Measurements from ENCODE around the gene HSPG2. TPM values are rescaled to one million over a fixed set of nuclear protein-coding genes. Genes with fewer than 3 reads are reported as not detected.
A peak's percentile ranks its signal among the peaks of the same experiment; 100 is the strongest.
"Not testable (repeated sequence)": the region's sequence is repeated elsewhere in the genome, so short reads cannot be mapped to it uniquely, and the experiment has no call there.

Gene HSPG2
- 152 TPM for total RNA-seq

- H3K36me3 ChIP-seq (ENCODE audit: control insufficient read depth in 3 of 3, insufficient read depth in 3 of 3, low read length in 3 of 3) = no peaks in the 10 kb centered on the region
- H3K4me1 ChIP-seq (ENCODE audit: control insufficient read depth in 3 of 3, insufficient read depth in 3 of 3, low read length in 3 of 3) = peaks cover 53 to 67% (median 65%) of the 10 kb centered on the region in 3 donors
- H3K27ac ChIP-seq (ENCODE audit: low read depth, low read length) = peak within 1 kb of the TSS; percentile 76
- H3K9ac ChIP-seq (ENCODE audit: low read depth in 1 of 3, low read length in 3 of 3) = peak within 1 kb of the TSS; percentile 75 to 85 (median 78)
- peak within 1 kb of the TSS; percentile 81 to 88 (median 86) for H3K4me3 ChIP-seq (ENCODE audit: low read length in 3 of 3)
- no peaks in the 10 kb centered on the region for H3K27me3 ChIP-seq (ENCODE audit: control insufficient read depth in 3 of 3, insufficient read depth in 3 of 3, low read length in 3 of 3)
- no peaks in the 10 kb centered on the region for H3K9me3 ChIP-seq (ENCODE audit: control insufficient read depth in 3 of 3, low read length in 3 of 3)
These were observed at the start of gene HSPG2 for GRCh38 chr1:21937034-21937371. TSS of gene HSPG2 (minus strand) at chr1:21937310. CDS start at chr1:21937217, 93 bp downstream.

DNA sequence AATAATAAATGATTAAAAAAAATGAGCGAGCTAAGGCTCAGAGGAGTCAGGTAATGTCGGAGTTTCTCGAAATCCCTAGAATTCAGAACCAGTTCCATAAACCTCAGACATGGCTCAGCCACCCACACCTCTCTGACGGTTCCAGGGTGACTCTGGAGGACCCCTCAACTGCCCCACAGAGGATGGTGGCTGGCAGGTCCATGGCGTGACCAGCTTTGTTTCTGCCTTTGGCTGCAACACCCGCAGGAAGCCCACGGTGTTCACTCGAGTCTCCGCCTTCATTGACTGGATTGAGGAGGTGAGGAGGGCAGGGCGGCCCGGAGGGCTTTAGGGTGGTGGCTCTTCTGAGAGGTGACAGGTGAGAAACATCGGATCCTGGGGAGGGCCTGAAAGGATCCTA is 49.3 kb upstream of the HSPG2 start:
- not testable (repeated sequence) for H3K36me3 ChIP-seq (ENCODE audit: control insufficient read depth in 3 of 3, insufficient read depth in 3 of 3, low read length in 3 of 3); H3K4me3 ChIP-seq (ENCODE audit: low read length in 3 of 3); H3K27me3 ChIP-seq (ENCODE audit: control insufficient read depth in 3 of 3, insufficient read depth in 3 of 3, low read length in 3 of 3); H3K4me1 ChIP-seq (ENCODE audit: control insufficient read depth in 3 of 3, insufficient read depth in 3 of 3, low read length in 3 of 3); H3K9me3 ChIP-seq (ENCODE audit: control insufficient read depth in 3 of 3, low read length in 3 of 3); H3K27ac ChIP-seq (ENCODE audit: low read depth, low read length); H3K9ac ChIP-seq (ENCODE audit: low read depth in 1 of 3, low read length in 3 of 3)

- not testable (repeated sequence) for H3K9me3 ChIP-seq (ENCODE audit: control insufficient read depth in 3 of 3, low read length in 3 of 3); H3K4me1 ChIP-seq (ENCODE audit: control insufficient read depth in 3 of 3, insufficient read depth in 3 of 3, low read length in 3 of 3); H3K4me3 ChIP-seq (ENCODE audit: low read length in 3 of 3); H3K9ac ChIP-seq (ENCODE audit: low read depth in 1 of 3, low read length in 3 of 3); H3K36me3 ChIP-seq (ENCODE audit: control insufficient read depth in 3 of 3, insufficient read depth in 3 of 3, low read length in 3 of 3); H3K27ac ChIP-seq (ENCODE audit: low read depth, low read length); H3K27me3 ChIP-seq (ENCODE audit: control insufficient read depth in 3 of 3, insufficient read depth in 3 of 3, low read length in 3 of 3)
These were observed 48.8 kb upstream of the HSPG2 start for GRCh38 chr1:21985893-21986292.

GRCh38 chr1:21983539-21983938 is 46.4 kb upstream of the HSPG2 start:
- not testable (repeated sequence) for H3K4me3 ChIP-seq (ENCODE audit: low read length in 3 of 3); H3K4me1 ChIP-seq (ENCODE audit: control insufficient read depth in 3 of 3, insufficient read depth in 3 of 3, low read length in 3 of 3); H3K27me3 ChIP-seq (ENCODE audit: control insufficient read depth in 3 of 3, insufficient read depth in 3 of 3, low read length in 3 of 3); H3K9ac ChIP-seq (ENCODE audit: low read depth in 1 of 3, low read length in 3 of 3); H3K9me3 ChIP-seq (ENCODE audit: control insufficient read depth in 3 of 3, low read length in 3 of 3); H3K27ac ChIP-seq (ENCODE audit: low read depth, low read length); H3K36me3 ChIP-seq (ENCODE audit: control insufficient read depth in 3 of 3, insufficient read depth in 3 of 3, low read length in 3 of 3)

- not testable (repeated sequence) for H3K9me3 ChIP-seq (ENCODE audit: control insufficient read depth in 3 of 3, low read length in 3 of 3); H3K27me3 ChIP-seq (ENCODE audit: control insufficient read depth in 3 of 3, insufficient read depth in 3 of 3, low read length in 3 of 3); H3K4me1 ChIP-seq (ENCODE audit: control insufficient read depth in 3 of 3, insufficient read depth in 3 of 3, low read length in 3 of 3); H3K9ac ChIP-seq (ENCODE audit: low read depth in 1 of 3, low read length in 3 of 3); H3K4me3 ChIP-seq (ENCODE audit: low read length in 3 of 3); H3K27ac ChIP-seq (ENCODE audit: low read depth, low read length); H3K36me3 ChIP-seq (ENCODE audit: control insufficient read depth in 3 of 3, insufficient read depth in 3 of 3, low read length in 3 of 3)
These were observed 45.0 kb upstream of the HSPG2 start for GRCh38 chr1:21982122-21982521.

DNA sequence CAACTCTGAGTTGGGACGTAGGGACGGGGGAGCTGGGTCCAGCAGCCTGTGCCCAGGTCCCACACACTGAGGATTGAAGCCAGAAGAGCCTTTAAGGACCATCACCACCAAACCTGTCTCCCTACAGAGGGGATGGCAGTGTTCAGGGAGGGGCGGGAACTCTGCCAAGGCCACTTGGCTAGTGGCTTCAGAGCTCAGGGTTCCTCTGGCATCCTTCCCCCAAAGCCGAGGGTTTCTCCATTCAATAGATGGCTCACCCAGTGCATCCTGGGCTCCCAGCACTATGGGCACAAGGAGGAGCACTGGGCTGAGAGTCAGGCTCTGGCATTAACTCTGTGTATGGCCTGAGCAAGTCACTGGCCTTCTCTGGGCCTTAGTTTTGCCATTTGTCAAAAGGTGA is 44.1 kb upstream of the HSPG2 start:
- H3K9ac ChIP-seq (ENCODE audit: low read depth in 1 of 3, low read length in 3 of 3); H3K4me1 ChIP-seq (ENCODE audit: control insufficient read depth in 3 of 3, insufficient read depth in 3 of 3, low read length in 3 of 3); H3K9me3 ChIP-seq (ENCODE audit: control insufficient read depth in 3 of 3, low read length in 3 of 3); H3K36me3 ChIP-seq (ENCODE audit: control insufficient read depth in 3 of 3, insufficient read depth in 3 of 3, low read length in 3 of 3); H3K27ac ChIP-seq (ENCODE audit: low read depth, low read length); H3K27me3 ChIP-seq (ENCODE audit: control insufficient read depth in 3 of 3, insufficient read depth in 3 of 3, low read length in 3 of 3); H3K4me3 ChIP-seq (ENCODE audit: low read length in 3 of 3): not testable (repeated sequence)

DNA sequence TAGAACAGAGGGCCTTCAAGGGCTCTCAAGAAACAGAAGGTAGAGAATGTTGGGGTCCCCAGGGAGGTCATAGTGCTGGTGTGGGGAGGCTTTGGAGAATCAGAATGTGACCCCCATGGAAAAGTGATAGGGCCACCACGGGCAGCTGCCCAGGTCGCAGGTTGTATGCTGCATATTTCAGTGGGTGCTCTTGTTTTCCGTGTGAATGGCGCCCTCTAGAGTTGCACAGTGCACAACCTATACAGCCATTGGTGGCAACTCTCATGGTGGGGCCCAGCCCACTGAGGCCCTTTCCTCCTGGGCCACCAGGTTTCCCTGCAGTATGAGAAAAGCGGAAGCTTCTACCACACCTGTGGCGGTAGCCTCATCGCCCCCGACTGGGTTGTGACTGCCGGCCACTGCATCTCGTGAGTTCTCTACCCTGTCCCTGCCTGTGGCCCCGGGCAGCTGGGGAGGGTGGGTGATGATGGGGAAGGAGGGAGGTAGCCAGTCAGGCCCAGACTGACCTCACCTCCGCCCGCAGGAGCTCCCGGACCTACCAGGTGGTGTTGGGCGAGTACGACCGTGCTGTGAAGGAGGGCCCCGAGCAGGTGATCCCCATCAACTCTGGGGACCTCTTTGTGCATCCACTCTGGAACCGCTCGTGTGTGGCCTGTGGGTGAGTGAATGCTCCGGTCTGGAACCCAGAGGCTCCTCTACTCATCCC is 43.6 kb upstream of the HSPG2 start:
- H3K4me1 ChIP-seq (ENCODE audit: control insufficient read depth in 3 of 3, insufficient read depth in 3 of 3, low read length in 3 of 3); H3K9me3 ChIP-seq (ENCODE audit: control insufficient read depth in 3 of 3, low read length in 3 of 3); H3K36me3 ChIP-seq (ENCODE audit: control insufficient read depth in 3 of 3, insufficient read depth in 3 of 3, low read length in 3 of 3); H3K9ac ChIP-seq (ENCODE audit: low read depth in 1 of 3, low read length in 3 of 3); H3K4me3 ChIP-seq (ENCODE audit: low read length in 3 of 3); H3K27me3 ChIP-seq (ENCODE audit: control insufficient read depth in 3 of 3, insufficient read depth in 3 of 3, low read length in 3 of 3); H3K27ac ChIP-seq (ENCODE audit: low read depth, low read length): not testable (repeated sequence)

- not testable (repeated sequence) for H3K4me3 ChIP-seq (ENCODE audit: low read length in 3 of 3); H3K27me3 ChIP-seq (ENCODE audit: control insufficient read depth in 3 of 3, insufficient read depth in 3 of 3, low read length in 3 of 3); H3K36me3 ChIP-seq (ENCODE audit: control insufficient read depth in 3 of 3, insufficient read depth in 3 of 3, low read length in 3 of 3); H3K27ac ChIP-seq (ENCODE audit: low read depth, low read length); H3K9ac ChIP-seq (ENCODE audit: low read depth in 1 of 3, low read length in 3 of 3); H3K4me1 ChIP-seq (ENCODE audit: control insufficient read depth in 3 of 3, insufficient read depth in 3 of 3, low read length in 3 of 3); H3K9me3 ChIP-seq (ENCODE audit: control insufficient read depth in 3 of 3, low read length in 3 of 3)
These were observed 41.1 kb upstream of the HSPG2 start for GRCh38 chr1:21978209-21978608.

GRCh38 chr1:21976703-21977239 is 39.7 kb upstream of the HSPG2 start, which contains the start of gene CELA3B:
TSS of gene CELA3B (plus strand) at chr1:21977022. CDS start at chr1:21977040, 18 bp downstream.
- not testable (repeated sequence) for H3K27me3 ChIP-seq (ENCODE audit: control insufficient read depth in 3 of 3, insufficient read depth in 3 of 3, low read length in 3 of 3); H3K4me3 ChIP-seq (ENCODE audit: low read length in 3 of 3); H3K9ac ChIP-seq (ENCODE audit: low read depth in 1 of 3, low read length in 3 of 3); H3K27ac ChIP-seq (ENCODE audit: low read depth, low read length); H3K36me3 ChIP-seq (ENCODE audit: control insufficient read depth in 3 of 3, insufficient read depth in 3 of 3, low read length in 3 of 3); H3K4me1 ChIP-seq (ENCODE audit: control insufficient read depth in 3 of 3, insufficient read depth in 3 of 3, low read length in 3 of 3); H3K9me3 ChIP-seq (ENCODE audit: control insufficient read depth in 3 of 3, low read length in 3 of 3)

GRCh38 chr1:21975296-21975695 is 38.2 kb upstream of the HSPG2 start:
- not testable (repeated sequence) for H3K27me3 ChIP-seq (ENCODE audit: control insufficient read depth in 3 of 3, insufficient read depth in 3 of 3, low read length in 3 of 3); H3K27ac ChIP-seq (ENCODE audit: low read depth, low read length)

More at GRCh38 chr1:21975296-21975695, 38.2 kb upstream of the HSPG2 start:
- not testable (repeated sequence) for H3K36me3 ChIP-seq (ENCODE audit: control insufficient read depth in 3 of 3, insufficient read depth in 3 of 3, low read length in 3 of 3); H3K9ac ChIP-seq (ENCODE audit: low read depth in 1 of 3, low read length in 3 of 3); H3K4me3 ChIP-seq (ENCODE audit: low read length in 3 of 3); H3K9me3 ChIP-seq (ENCODE audit: control insufficient read depth in 3 of 3, low read length in 3 of 3); H3K4me1 ChIP-seq (ENCODE audit: control insufficient read depth in 3 of 3, insufficient read depth in 3 of 3, low read length in 3 of 3)
